ENCODE measurements around the gene FOXN3. TPM values are rescaled to one million over a fixed set of nuclear protein-coding genes. Genes with fewer than 3 reads are reported as not detected.

FOXN3 gene
- total and polyA plus RNA-seq, 5 donors: 31.5 to 146 (median 119) TPM

- H3K9me3 ChIP-seq (ENCODE audit: control insufficient read depth, low read length): no peaks in the 10 kb centered on the region
- no peak for DNase-seq
- 66% methylated on average over 5 of the region's 5 CpGs for WGBS
- peaks cover 6% of the 10 kb centered on the region for H3K4me1 ChIP-seq (ENCODE audit: control insufficient read depth, insufficient read depth, low read length)
- no peak overlapping the region for H3K4me3 ChIP-seq (ENCODE audit: low read length)
- intact Hi-C loops (cut with DNase I): no loop called here
- no peak for ATAC-seq
- no peak overlapping the region for H3K27ac ChIP-seq (ENCODE audit: low read length)
- H3K27me3 ChIP-seq (ENCODE audit: control insufficient read depth, insufficient read depth): no peaks in the 10 kb centered on the region
Measured at GRCh38 chr14:89348722-89349121, 68.3 kb downstream of the FOXN3 start.

DNA sequence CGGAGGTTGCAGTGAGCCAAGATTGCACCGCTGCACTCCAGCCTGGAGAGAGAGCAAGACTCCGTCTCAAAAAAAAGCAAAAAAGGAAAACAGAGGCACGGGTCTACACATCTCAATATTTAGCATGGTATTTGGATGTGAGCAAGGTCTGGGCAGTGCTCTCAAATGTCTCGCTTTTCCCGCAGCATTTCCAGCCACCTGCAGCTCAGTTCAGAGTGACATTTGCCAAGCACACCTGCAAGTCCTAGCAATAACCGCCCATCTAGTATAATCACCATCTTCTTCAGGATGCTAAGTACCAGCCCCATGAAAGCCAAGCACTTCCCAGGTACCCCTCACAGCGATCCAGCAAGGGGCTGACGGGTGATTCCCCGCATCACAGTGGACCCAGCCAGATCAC lies 69.1 kb downstream of the FOXN3 start:
- intact Hi-C loops (cut with DNase I): no loop called here
- WGBS: 96% methylated on average over 10 of the region's 10 CpGs
- no peaks in the 10 kb centered on the region for H3K27me3 ChIP-seq (ENCODE audit: control insufficient read depth, insufficient read depth)
- ATAC-seq: no peak
- DNase-seq: no peak
- H3K27ac ChIP-seq (ENCODE audit: low read length): no peak overlapping the region
- H3K9me3 ChIP-seq (ENCODE audit: control insufficient read depth, low read length): no peaks in the 10 kb centered on the region
- no peak overlapping the region for H3K4me3 ChIP-seq (ENCODE audit: low read length)
- peaks cover 6% of the 10 kb centered on the region for H3K4me1 ChIP-seq (ENCODE audit: control insufficient read depth, insufficient read depth, low read length)

- no peak overlapping the region for H3K27ac ChIP-seq (ENCODE audit: low read length)
- no peak overlapping the region for H3K4me3 ChIP-seq (ENCODE audit: low read length)
- DNase-seq (no peak), ATAC-seq (no peak)
- no peaks in the 10 kb centered on the region for H3K9me3 ChIP-seq (ENCODE audit: control insufficient read depth, low read length)
- intact Hi-C loops (cut with DNase I): no loop called here
- H3K4me1 ChIP-seq (ENCODE audit: control insufficient read depth, insufficient read depth, low read length): peaks cover 6% of the 10 kb centered on the region
- H3K27me3 ChIP-seq (ENCODE audit: control insufficient read depth, insufficient read depth): no peaks in the 10 kb centered on the region
- 93% methylated on average over 10 of the region's 10 CpGs for WGBS
Measured at GRCh38 chr14:89344920-89345254, 72.1 kb downstream of the FOXN3 start.

- H3K27me3 ChIP-seq (ENCODE audit: control insufficient read depth, insufficient read depth): no peaks in the 10 kb centered on the region
- 80% methylated on average over 2 of the region's 2 CpGs for WGBS
- DNase-seq (no peak), ATAC-seq (no peak)
- no peak overlapping the region for H3K4me3 ChIP-seq (ENCODE audit: low read length)
- H3K27ac ChIP-seq (ENCODE audit: low read length): no peak overlapping the region
- peaks cover 10% of the 10 kb centered on the region for H3K4me1 ChIP-seq (ENCODE audit: control insufficient read depth, insufficient read depth, low read length)
- intact Hi-C loops (cut with DNase I): no loop called here
- no peaks in the 10 kb centered on the region for H3K9me3 ChIP-seq (ENCODE audit: control insufficient read depth, low read length)
Measured at GRCh38 chr14:89343356-89343755, 73.7 kb downstream of the FOXN3 start.

- no peak for DNase-seq
- Histone ChIP-seq H3K9me3 (ENCODE audit: control insufficient read depth, low read length) (no peaks in the 10 kb centered on the region), H3K27me3 (ENCODE audit: control insufficient read depth, insufficient read depth) (no peaks in the 10 kb centered on the region), H3K4me1 (ENCODE audit: control insufficient read depth, insufficient read depth, low read length) (peaks cover 10% of the 10 kb centered on the region), H3K27ac (ENCODE audit: low read length) (no peak overlapping the region), H3K4me3 (ENCODE audit: low read length) (no peak overlapping the region)
- WGBS: 76% methylated on average over 5 of the region's 5 CpGs
- no peak for ATAC-seq
- intact Hi-C loops (cut with DNase I): no loop called here
Measured at GRCh38 chr14:89342049-89342448, 75.0 kb downstream of the FOXN3 start.

DNA sequence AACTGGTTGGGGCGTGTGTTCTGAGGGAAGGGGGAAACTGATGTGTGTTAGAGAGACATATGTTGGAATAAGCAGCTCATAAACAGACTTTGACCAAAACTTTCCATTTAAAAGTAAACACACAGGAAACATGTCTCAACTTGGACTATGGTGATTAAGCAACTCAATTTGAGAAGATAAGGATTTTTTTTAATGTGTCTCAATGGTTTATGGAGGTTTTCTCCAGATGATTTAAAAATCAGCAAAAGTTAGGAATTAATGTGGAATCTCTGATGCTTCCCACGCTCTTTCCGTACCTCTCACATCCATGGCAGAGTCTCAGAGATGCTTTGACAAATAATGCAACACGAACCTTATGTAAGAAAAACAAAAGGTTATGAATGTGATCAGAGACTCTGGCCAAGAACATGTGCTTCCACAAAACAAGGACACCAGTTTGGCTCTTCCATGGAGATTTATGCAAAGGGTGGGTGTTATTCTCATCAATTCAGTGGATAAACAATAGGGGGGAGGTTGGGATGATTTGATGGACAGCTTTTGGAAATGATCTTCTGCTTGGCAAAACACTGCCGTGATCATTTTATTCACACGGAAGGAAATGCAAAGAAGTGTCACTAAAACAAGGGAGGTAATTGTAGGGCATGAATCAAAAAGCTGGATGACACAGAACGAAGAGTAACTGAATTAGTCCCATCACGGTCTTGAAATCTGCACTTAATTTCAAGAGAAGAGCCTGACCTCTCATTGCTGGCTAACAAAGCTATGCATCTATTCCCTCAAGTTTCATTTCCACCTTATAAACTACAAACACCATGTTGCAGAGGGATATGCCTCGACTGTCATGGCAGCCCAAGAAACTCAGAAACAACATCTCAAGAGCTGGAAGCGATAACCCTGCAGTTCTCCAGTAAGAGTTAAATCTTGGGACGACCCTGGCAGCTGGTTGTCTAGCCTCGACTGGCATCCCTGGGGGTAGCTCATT lies 76.5 kb downstream of the FOXN3 start:
- ATAC-seq: no peak
- 63% methylated on average over 12 of the region's 12 CpGs for WGBS
- DNase-seq: no peak
- H3K27ac ChIP-seq (ENCODE audit: low read length): peak overlapping the region; percentile 13
- intact Hi-C loops (cut with DNase I): no loop called here
- H3K27me3 ChIP-seq (ENCODE audit: control insufficient read depth, insufficient read depth): no peaks in the 10 kb centered on the region
- H3K9me3 ChIP-seq (ENCODE audit: control insufficient read depth, low read length): no peaks in the 10 kb centered on the region
- peaks cover 10% of the 10 kb centered on the region for H3K4me1 ChIP-seq (ENCODE audit: control insufficient read depth, insufficient read depth, low read length)
- no peak overlapping the region for H3K4me3 ChIP-seq (ENCODE audit: low read length)

- Histone ChIP-seq H3K27ac (ENCODE audit: low read length) (no peak overlapping the region), H3K27me3 (ENCODE audit: control insufficient read depth, insufficient read depth) (no peaks in the 10 kb centered on the region), H3K4me3 (ENCODE audit: low read length) (no peak overlapping the region), H3K4me1 (ENCODE audit: control insufficient read depth, insufficient read depth, low read length) (peaks cover 10% of the 10 kb centered on the region), H3K9me3 (ENCODE audit: control insufficient read depth, low read length) (no peaks in the 10 kb centered on the region)
- intact Hi-C loops (cut with DNase I): no loop called here
- no peak for DNase-seq
- WGBS: 74% methylated on average over 9 of the region's 9 CpGs
- no peak for ATAC-seq
Measured at GRCh38 chr14:89339579-89339978, 77.5 kb downstream of the FOXN3 start.

GRCh38 chr14:89339158-89339557 lies 77.9 kb downstream of the FOXN3 start:
- peak in 1 of 2 donors; percentile 32 for ATAC-seq
- WGBS: 94% methylated on average over 9 of the region's 9 CpGs
- intact Hi-C loops (cut with DNase I): no loop called here

GRCh38 chr14:89336338-89336737 lies 80.7 kb downstream of the FOXN3 start:
- Histone ChIP-seq H3K9me3 (ENCODE audit: control insufficient read depth, low read length) (no peaks in the 10 kb centered on the region), H3K4me1 (ENCODE audit: control insufficient read depth, insufficient read depth, low read length) (peaks cover 10% of the 10 kb centered on the region), H3K4me3 (ENCODE audit: low read length) (no peak overlapping the region), H3K27me3 (ENCODE audit: control insufficient read depth, insufficient read depth) (no peaks in the 10 kb centered on the region), H3K27ac (ENCODE audit: low read length) (peak overlapping the region; percentile 31)
- 92% methylated on average over 3 of the region's 3 CpGs for WGBS
- no peak for ATAC-seq
- intact Hi-C loops (cut with DNase I): no loop called here
- DNase-seq: no peak

More at GRCh38 chr14:89339158-89339557, 77.9 kb downstream of the FOXN3 start:
- no peak overlapping the region for H3K4me3 ChIP-seq (ENCODE audit: low read length)
- no peak overlapping the region for H3K27ac ChIP-seq (ENCODE audit: low read length)
- no peaks in the 10 kb centered on the region for H3K9me3 ChIP-seq (ENCODE audit: control insufficient read depth, low read length)
- no peaks in the 10 kb centered on the region for H3K27me3 ChIP-seq (ENCODE audit: control insufficient read depth, insufficient read depth)
- peaks cover 10% of the 10 kb centered on the region for H3K4me1 ChIP-seq (ENCODE audit: control insufficient read depth, insufficient read depth, low read length)
- DNase-seq: no peak

GRCh38 chr14:89332031-89332430 lies 85.0 kb downstream of the FOXN3 start:
- no peaks in the 10 kb centered on the region for H3K9me3 ChIP-seq (ENCODE audit: control insufficient read depth, low read length)
- H3K4me3 ChIP-seq (ENCODE audit: low read length): no peak overlapping the region
- H3K27ac ChIP-seq (ENCODE audit: low read length): no peak overlapping the region
- no peak for DNase-seq
- intact Hi-C loops (cut with DNase I): no loop called here
- WGBS: 94% methylated on average over 3 of the region's 3 CpGs
- H3K27me3 ChIP-seq (ENCODE audit: control insufficient read depth, insufficient read depth): no peaks in the 10 kb centered on the region
- no peak for ATAC-seq
- H3K4me1 ChIP-seq (ENCODE audit: control insufficient read depth, insufficient read depth, low read length): peaks cover 18% of the 10 kb centered on the region

GRCh38 chr14:89331398-89331797 lies 85.6 kb downstream of the FOXN3 start:
- Histone ChIP-seq H3K4me3 (ENCODE audit: low read length) (no peak overlapping the region), H3K27ac (ENCODE audit: low read length) (no peak overlapping the region), H3K27me3 (ENCODE audit: control insufficient read depth, insufficient read depth) (no peaks in the 10 kb centered on the region), H3K9me3 (ENCODE audit: control insufficient read depth, low read length) (no peaks in the 10 kb centered on the region), H3K4me1 (ENCODE audit: control insufficient read depth, insufficient read depth, low read length) (peaks cover 18% of the 10 kb centered on the region)
- DNase-seq: no peak
- no peak for ATAC-seq
- intact Hi-C loops (cut with DNase I): no loop called here
- 87% methylated on average over 5 of the region's 5 CpGs for WGBS

Measured in right cardiac atrium (tissue), 5 donors.